Stimulated activated CD4-positive, alpha-beta T cell treated with anti-CD3 and anti-CD28 coated beads, TNF-alpha, amount 100 ng/mL, for 24 hours (primary cell): ENCODE results near the gene FKTN.

Source experiments
- DNase-seq, 3 experiments: peaks; one replicate each; pipeline ENCODE4 v3.0.0-alpha.2; 2020; ENCODE audit warnings: low read depth in 3 of 3

The FKTN gene

GRCh38 chr9:105632807-105633206 is 74.9 kb downstream of the FKTN start:
- DNase-seq = no peak

- DNase-seq = no peak
Measured at GRCh38 chr9:105633411-105633810, 75.5 kb downstream of the FKTN start.

GRCh38 chr9:105636331-105636730 is 78.4 kb downstream of the FKTN start:
- DNase-seq = no peak

GRCh38 chr9:105637787-105638395 is 80.0 kb downstream of the FKTN start:
- no peak for DNase-seq

GRCh38 chr9:105639936-105640335 is 82.0 kb downstream of the FKTN start:
- DNase-seq = no peak

GRCh38 chr9:105643795-105644194 is 85.9 kb downstream of the FKTN start:
- no peak for DNase-seq

- no peak for DNase-seq
Measured at GRCh38 chr9:105646879-105647594, 89.1 kb downstream of the FKTN start.

GRCh38 chr9:105647595-105648349 is 89.8 kb downstream of the FKTN start:
- no peak for DNase-seq

GRCh38 chr9:105651806-105652205 is 93.9 kb downstream of the FKTN start:
- DNase-seq = no peak

GRCh38 chr9:105656131-105656921 is 98.4 kb downstream of the FKTN start:
- peak in 1 of 3 experiments; percentile 7 for DNase-seq

GRCh38 chr9:105658351-105658750 is 100.4 kb downstream of the FKTN start:
- no peak for DNase-seq

GRCh38 chr9:105661011-105661410 is 103.1 kb downstream of the FKTN start:
- no peak for DNase-seq

GRCh38 chr9:105662184-105663104 is 104.5 kb downstream of the FKTN start, which contains the start of gene TAL2:
Gene TAL2, plus strand, starts transcription at chr9:105662457. Its CDS starts 40 bp downstream, at chr9:105662497.
- DNase-seq = no peak

- DNase-seq = no peak
Measured at GRCh38 chr9:105663914-105664313, 106.0 kb downstream of the FKTN start.

- DNase-seq = no peak
Measured at GRCh38 chr9:105667867-105668266, 109.9 kb downstream of the FKTN start.

GRCh38 chr9:105670315-105670714 is 112.4 kb downstream of the FKTN start:
- no peak for DNase-seq

- no peak for DNase-seq
Measured at GRCh38 chr9:105670775-105671174, 112.8 kb downstream of the FKTN start.

GRCh38 chr9:105672711-105673234 is 114.8 kb downstream of the FKTN start:
- no peak for DNase-seq

GRCh38 chr9:105673850-105674387 is 116.0 kb downstream of the FKTN start:
- no peak for DNase-seq

- DNase-seq = no peak
Measured at GRCh38 chr9:105676351-105676923, 118.5 kb downstream of the FKTN start.
